Large intestine (tissue), 3 donors: ENCODE data around the gene SNX20. TPM values are rescaled to one million over a fixed set of nuclear protein-coding genes. Genes with fewer than 3 reads are reported as not detected.

ENCODE experiments used
- DNase-seq, 2 donors: peaks; one replicate each; pipeline versions ENCODE4 v3.0.0 to v3.0.0-alpha.2; 2013
- H3K27ac ChIP-seq: one replicate; pipeline ENCODE4 v1.5.1; 2013; ENCODE audit warnings: low read length
- H3K27me3 ChIP-seq: 2 replicates; pipeline ENCODE4 v1.6.1; 2013; ENCODE audit warnings: low read length; ENCODE audit not compliant: control insufficient read depth, insufficient read depth
- H3K36me3 ChIP-seq: 2 replicates; pipeline ENCODE4 v1.6.1; 2013; ENCODE audit warnings: low read length; ENCODE audit not compliant: control insufficient read depth, insufficient read depth
- H3K4me1 ChIP-seq: one replicate; pipeline ENCODE4 v1.6.1; 2013; ENCODE audit warnings: low read length; ENCODE audit not compliant: control insufficient read depth, insufficient read depth
- H3K4me3 ChIP-seq: one replicate; pipeline ENCODE4 v1.5.1; 2013; ENCODE audit warnings: low read length
- H3K9me3 ChIP-seq: one replicate; pipeline ENCODE4 v1.6.1; 2013; ENCODE audit warnings: mild to moderate bottlenecking, low read depth, low read length, moderate library complexity; ENCODE audit not compliant: control insufficient read depth
- WGBS: methylation state at CpG from one replicate; pipeline ENCODE4 v1.1.5; 2013; ENCODE audit warnings: low lambda C conversion rate; ENCODE audit not compliant: insufficient coverage; 5-methylcytosine and 5-hydroxymethylcytosine counted together
- polyA plus RNA-seq: library from polyadenylated mRNA; unstranded; fragments of 120-200 nt; gene quantifications from one replicate; pipeline ENCODE4 v1.2.1, GENCODE V29; 2013

Gene SNX20
- polyA plus RNA-seq, 1 donor, result 2.1 TPM

DNA sequence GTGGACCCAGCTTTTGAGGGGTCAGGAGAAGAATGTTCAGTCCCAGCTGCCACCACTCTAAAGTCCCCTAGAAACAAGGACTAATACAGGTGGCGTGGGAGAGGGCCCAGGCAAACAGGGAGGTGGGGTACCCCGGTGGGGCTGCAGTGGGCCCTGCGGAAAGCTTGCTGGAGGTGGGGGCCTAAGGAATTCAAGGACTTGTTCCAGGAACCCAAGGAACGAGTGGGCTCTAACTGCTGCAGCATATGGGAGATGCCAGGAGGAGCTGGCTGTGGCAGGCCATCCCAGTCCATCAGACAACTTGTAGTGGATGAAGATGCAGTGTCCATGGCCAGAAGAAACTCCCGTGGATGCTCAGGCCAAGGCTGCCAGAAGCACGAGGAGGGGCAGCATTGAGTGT, 10.6 kb downstream of the SNX20 start:
- WGBS, result no CpG with 5 or more reads among the region's 6 CpGs
- Histone ChIP-seq H3K4me3 (no peak overlapping the region), H3K9me3 (peaks cover 21% of the 10 kb centered on the region)

DNA sequence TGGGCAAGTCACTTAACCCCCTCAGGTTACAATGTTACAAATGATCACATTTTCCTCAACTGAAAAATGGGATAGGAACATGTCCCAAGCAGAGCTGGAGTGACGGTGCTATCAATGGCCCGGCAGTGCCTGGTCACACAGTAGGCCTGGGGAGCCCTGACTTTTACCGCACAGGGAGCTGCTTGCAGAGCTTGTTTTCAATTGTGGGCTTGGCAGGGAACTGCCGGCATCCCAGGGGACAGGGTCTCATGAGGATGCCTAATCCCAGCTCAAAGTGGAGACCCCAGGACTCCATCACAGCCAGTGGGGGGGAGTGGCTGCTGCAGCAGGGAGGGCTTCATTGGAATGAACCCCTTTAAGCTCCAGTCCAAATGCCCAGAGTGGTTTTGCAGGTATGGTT, 11.4 kb downstream of the SNX20 start:
- Histone ChIP-seq H3K27me3 (peaks cover 14% of the 10 kb centered on the region), H3K36me3 (no peaks in the 10 kb centered on the region), H3K4me1 (peaks cover 10% of the 10 kb centered on the region), H3K27ac (no peak overlapping the region), H3K4me3 (no peak overlapping the region), H3K9me3 (peaks cover 21% of the 10 kb centered on the region)
- WGBS, result no CpG with 5 or more reads among the region's 4 CpGs
- DNase-seq, result no peak

More for the DNA sequence above, 10.6 kb downstream of the SNX20 start:
- no peak for DNase-seq
- Histone ChIP-seq H3K36me3 (no peaks in the 10 kb centered on the region), H3K27ac (no peak overlapping the region), H3K4me1 (peaks cover 7% of the 10 kb centered on the region), H3K27me3 (peaks cover 14% of the 10 kb centered on the region)

DNA sequence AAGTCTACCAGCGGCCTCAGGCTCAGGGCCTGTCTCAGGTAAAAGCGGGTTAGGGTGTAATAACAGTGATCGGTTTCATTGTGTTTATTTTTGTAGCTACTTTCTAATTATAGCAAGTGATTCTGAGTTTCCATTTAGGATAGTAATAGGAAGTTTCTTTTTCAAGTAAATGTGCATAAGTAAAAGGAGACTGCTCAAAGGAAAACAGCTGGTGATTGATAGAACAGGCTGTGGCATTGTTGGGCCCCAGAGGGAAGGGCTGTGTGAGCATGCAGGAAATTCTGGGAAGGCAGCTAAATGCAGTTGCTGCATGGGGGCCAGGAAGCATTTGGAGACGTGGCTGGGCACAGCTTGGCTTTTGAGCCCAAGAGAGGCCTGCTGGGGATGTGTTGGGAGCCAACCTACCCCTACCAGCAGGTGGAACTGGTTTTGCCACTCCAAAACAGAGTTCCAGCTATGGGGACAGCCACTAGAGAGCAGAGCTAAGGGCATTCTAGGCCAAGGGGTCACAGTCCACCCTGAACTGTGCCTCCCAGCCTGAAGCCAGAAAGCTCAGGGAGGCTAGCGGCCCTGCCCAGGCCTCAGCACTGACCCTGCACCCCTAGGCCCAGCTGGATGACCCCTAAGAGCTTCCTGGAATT, 12.6 kb downstream of the SNX20 start:
- no CpG with 5 or more reads among the region's 5 CpGs for WGBS
- H3K27ac ChIP-seq, result no peak overlapping the region
- peaks cover 15% of the 10 kb centered on the region for H3K9me3 ChIP-seq
- no peak overlapping the region for H3K4me3 ChIP-seq
- peaks cover 10% of the 10 kb centered on the region for H3K4me1 ChIP-seq
- no peaks in the 10 kb centered on the region for H3K36me3 ChIP-seq
- peaks cover 6% of the 10 kb centered on the region for H3K27me3 ChIP-seq
- DNase-seq, result peak in 1 of 2 donors; percentile 19

DNA sequence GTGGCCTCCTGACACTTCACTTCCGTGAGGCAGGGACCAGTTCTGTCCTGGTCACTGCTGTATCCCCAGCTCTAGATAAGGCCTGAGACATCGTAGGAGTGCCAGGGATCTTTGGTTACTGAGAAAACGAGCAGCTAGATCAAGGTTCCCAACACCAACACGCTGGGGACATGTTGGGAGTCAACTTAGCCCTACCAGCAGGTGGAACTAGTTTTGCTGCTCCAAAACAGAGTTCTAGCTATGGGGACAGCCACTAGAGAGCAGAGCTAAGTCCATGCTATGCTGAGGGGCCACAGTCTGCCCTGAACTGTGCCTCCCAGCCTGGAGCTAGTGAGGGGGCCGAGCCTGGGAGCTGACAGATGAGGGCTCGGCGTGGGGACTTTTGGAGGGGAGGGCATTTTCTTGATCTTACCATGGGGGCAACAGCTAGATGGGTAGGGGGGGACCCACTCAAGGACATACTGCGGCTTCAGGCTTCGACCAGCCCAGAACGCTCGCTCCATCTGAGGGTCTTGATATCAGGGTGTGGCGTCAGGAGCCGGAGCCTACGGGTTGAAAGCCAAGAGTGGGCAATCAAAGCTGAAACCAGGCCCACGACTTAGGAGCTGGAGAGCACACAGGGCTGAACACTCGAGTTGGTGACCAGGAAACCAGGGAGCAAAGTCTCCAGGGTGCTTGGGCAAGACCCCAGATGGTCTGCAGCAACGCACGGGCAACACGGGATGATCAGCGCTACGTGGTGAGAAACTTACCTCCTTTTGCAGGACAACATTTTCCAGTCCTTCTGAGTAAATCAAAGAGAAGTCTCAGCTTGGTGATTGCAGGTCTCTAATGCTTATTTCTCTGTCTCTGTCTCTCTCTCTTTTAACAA, 13.4 kb downstream of the SNX20 start:
- H3K4me3 ChIP-seq, result no peak overlapping the region
- H3K27me3 ChIP-seq, result peaks cover under 1% of the 10 kb centered on the region
- WGBS, result no CpG with 5 or more reads among the region's 21 CpGs
- no peaks in the 10 kb centered on the region for H3K36me3 ChIP-seq
- H3K27ac ChIP-seq, result no peak overlapping the region
- H3K9me3 ChIP-seq, result peaks cover 8% of the 10 kb centered on the region
- DNase-seq, result peak in 1 of 2 donors; percentile 17
- H3K4me1 ChIP-seq, result peaks cover 10% of the 10 kb centered on the region

DNA sequence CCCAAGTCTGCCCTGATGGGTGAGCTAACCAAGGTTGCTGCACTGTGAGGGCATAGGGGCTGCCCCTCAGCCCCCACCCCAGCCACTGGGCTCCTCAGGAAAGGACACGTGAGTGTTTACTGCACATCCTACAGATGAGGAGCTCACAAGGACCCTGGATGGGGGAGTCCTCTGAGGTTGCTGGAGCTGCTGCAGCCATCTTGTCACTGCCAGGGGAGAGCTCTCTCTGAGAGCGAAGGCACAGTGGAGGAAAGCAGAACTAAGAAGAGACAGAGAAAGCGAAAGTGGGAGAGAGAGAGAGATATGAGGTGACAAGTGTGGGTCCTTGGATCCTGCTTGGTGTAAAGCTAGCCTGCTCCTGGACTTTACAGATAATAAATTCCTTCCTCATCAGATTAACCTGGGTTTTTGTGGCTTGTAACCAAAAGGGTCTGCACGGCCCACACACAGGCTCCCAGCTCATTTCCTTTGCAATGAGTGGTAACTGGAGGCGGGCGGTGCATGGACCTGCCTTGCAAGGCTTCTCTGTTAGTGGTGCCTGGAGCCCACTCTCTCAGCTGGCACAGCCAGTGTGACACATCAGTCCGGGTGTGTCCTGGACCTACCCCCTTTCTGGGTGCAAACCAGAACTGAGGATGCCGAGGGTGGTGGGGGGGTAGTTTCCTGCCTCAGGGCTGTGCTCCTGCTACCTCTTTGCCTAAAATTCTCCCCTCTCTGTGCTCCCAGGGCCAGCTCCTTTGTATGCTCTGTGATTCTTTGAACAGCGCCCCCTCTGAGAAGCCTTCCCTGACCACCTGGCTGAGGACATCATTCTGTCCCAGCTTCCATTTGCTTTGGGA, 14.2 kb downstream of the SNX20 start:
- Histone ChIP-seq H3K9me3 (peaks cover 3% of the 10 kb centered on the region), H3K4me1 (peaks cover 10% of the 10 kb centered on the region), H3K27ac (no peak overlapping the region), H3K36me3 (no peaks in the 10 kb centered on the region), H3K27me3 (no peaks in the 10 kb centered on the region), H3K4me3 (no peak overlapping the region)
- WGBS, result no CpG with 5 or more reads among the region's 9 CpGs
- no peak for DNase-seq

DNA sequence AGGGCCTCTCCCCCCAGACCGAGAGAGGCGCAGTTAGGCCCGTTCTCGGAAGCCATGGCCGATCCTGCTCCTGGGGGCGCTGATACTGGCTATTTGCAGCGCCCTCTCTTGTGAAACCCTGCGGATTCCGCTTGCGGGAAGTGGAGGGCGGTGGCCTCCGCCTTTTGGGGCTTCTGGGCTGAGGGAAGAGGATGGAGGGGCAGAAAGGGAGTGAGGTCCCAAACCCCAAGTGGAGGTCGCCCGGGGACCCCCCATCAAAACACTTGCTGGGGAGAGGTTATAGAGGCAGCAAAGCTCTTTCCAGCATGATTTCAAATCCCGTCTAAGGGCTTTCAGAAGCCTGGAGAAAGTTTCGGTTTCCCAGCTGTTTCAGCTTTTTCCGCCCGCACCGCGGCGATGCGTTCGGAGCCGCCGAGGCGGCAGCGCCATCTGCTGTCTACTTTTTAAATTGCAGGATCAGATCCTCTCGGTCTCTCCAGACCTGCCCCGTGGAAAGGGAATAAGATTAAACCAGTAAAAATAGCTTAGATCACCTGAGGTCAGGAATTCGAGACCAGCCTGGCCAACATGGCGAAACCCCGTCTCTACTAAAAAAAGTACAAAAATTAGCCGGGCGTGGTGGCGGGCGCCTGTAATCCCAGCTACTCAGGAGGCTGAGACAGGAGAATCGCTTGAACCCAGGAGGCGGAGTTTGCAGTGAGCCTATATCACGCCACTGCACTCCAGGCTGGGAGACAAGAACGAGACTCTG, 15.8 kb downstream of the SNX20 start:
- Histone ChIP-seq H3K4me3 (peak overlapping the region; percentile 35), H3K9me3 (no peaks in the 10 kb centered on the region), H3K27ac (no peak overlapping the region), H3K4me1 (peaks cover 10% of the 10 kb centered on the region), H3K36me3 (no peaks in the 10 kb centered on the region), H3K27me3 (no peaks in the 10 kb centered on the region)
- peak; percentile 62 to 69 for DNase-seq
- WGBS, result no CpG with 5 or more reads among the region's 40 CpGs

DNA sequence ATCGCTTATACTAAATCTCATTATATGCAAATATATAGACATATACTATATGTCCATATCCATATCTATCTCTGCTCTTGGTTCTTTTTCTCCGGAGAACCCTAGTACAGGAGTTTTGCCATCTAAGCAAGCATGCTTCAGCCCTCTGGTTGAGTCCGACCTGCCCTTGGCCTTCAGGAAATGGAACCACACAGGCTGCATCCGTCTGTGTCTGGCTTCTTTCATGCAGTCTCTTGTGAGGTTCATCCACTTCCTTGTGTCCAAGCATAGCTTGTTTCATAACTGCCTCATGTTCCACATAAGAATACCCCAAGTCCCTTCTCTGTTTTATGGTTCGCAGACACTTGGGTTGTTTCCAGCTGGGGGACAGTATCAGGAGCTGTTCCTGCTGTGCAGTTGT, 16.8 kb downstream of the SNX20 start:
- Histone ChIP-seq H3K36me3 (no peaks in the 10 kb centered on the region), H3K27ac (no peak overlapping the region), H3K9me3 (no peaks in the 10 kb centered on the region), H3K4me3 (no peak overlapping the region), H3K27me3 (no peaks in the 10 kb centered on the region), H3K4me1 (peaks cover 10% of the 10 kb centered on the region)
- no peak for DNase-seq
- no CpG with 5 or more reads among the region's 5 CpGs for WGBS

DNA sequence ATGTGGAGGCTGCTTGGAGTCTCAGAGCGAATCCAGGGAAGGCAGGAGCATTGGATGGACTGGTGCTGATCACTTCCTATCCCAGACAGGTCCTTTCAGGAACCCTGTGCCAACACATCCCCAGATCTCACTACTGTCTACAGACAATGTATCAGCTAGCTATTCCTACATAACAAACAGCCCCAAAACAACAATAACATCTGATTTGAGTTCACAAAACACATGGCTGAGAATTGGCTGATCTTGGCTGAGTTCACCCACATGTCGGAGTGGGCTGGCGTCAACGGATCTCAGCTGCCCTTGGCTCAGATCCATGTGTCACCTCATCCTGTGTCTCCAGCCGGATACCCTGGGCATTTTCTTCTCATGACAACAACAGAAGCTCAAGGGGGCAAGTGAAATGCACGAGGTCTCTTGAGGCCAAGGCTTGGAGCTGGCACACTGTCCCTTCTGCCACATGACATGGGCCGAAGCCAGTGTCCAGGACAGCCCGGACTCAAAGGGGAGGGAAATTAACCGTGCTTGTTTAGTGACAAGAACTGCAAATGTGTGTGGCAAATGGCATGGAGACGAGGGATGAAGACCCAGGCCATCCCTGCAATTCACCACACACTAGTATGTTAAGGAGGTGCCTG, 18.7 kb downstream of the SNX20 start:
- peaks cover 3% of the 10 kb centered on the region for H3K4me1 ChIP-seq
- DNase-seq, result no peak
- no CpG with 5 or more reads among the region's 10 CpGs for WGBS
- no peak overlapping the region for H3K27ac ChIP-seq
- H3K9me3 ChIP-seq, result no peaks in the 10 kb centered on the region
- H3K27me3 ChIP-seq, result no peaks in the 10 kb centered on the region
- no peak overlapping the region for H3K4me3 ChIP-seq
- no peaks in the 10 kb centered on the region for H3K36me3 ChIP-seq

DNA sequence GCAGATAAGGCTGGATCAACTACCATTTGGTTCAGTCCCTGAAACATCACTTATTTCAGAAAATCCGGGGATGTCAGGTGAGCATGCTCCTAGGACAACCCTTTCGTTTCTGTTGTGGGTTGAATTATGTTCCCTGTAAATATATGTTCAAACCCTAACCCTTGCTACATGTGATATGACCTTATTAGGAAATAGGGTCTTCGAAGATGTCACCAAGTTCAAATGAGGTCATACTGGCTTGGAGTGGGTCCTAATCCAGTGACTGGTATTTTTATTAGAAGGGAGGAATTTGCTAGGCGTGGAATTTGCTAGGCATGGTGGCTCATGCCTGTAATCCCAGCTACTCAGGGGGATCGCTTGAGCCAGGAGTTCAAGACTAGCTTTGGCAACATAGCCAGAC, 21.3 kb downstream of the SNX20 start:
- H3K4me1 ChIP-seq, result peaks cover under 1% of the 10 kb centered on the region
- no peak overlapping the region for H3K4me3 ChIP-seq
- H3K27me3 ChIP-seq, result no peaks in the 10 kb centered on the region
- no peaks in the 10 kb centered on the region for H3K9me3 ChIP-seq
- no peak for DNase-seq
- H3K27ac ChIP-seq, result no peak overlapping the region
- H3K36me3 ChIP-seq, result no peaks in the 10 kb centered on the region
- WGBS, result no CpG with 5 or more reads among the region's 5 CpGs
